HCT116 (cell line): Measurements from ENCODE around the gene SLC25A45.

Source experiments
- POLR2AphosphoS5 ChIP-seq: IDR thresholded peaks from 2 replicates; pipeline ENCODE4 v1.6.1; 2011; ENCODE audit warnings: mild to moderate bottlenecking, low read depth, low read length, moderate library complexity
- RAD21 ChIP-seq: IDR thresholded peaks from 2 replicates; pipeline ENCODE4 v1.6.1; 2012; ENCODE audit warnings: low read depth, mild to moderate bottlenecking
- REST ChIP-seq: IDR thresholded peaks from 2 replicates; pipeline ENCODE4 v1.6.1; 2012; ENCODE audit warnings: low read depth
- SP1 ChIP-seq: IDR thresholded peaks from 2 replicates; pipeline ENCODE4 v1.6.1; 2012; ENCODE audit warnings: low read depth
- ZNF274 ChIP-seq: fragments of 200-500 bp; sonication (Bioruptor generic); IDR thresholded peaks from 2 replicates; pipeline ENCODE4 v1.6.1; 2014; ENCODE audit warnings: mild to moderate bottlenecking, low read depth, low read length, inconsistent platforms
- TF ChIP-seq, protein P1 (sequence below), 3 experiments: fragments of 200-600 bp in 1 of 3; sonication (generic) in 1 of 3; IDR thresholded peaks in 2 of 3; conservative IDR thresholded peaks in 1 of 3; 2 replicates each; pipeline ENCODE4 v1.5.1; 2012 to 2017; ENCODE audit warnings: low read depth in 2 of 3, low read length in 2 of 3, antibody characterized with exemption in 1 of 3, borderline replicate concordance in 1 of 3, control low read depth in 1 of 3, mild to moderate bottlenecking in 1 of 3, mixed read lengths in 1 of 3, mixed run types in 1 of 3, moderate library complexity in 1 of 3; ENCODE audit not compliant: insufficient read depth in 1 of 3
- TF ChIP-seq, protein P2 (sequence below): IDR thresholded peaks from 2 replicates; pipeline ENCODE4 v1.6.1; 2012

DNA sequence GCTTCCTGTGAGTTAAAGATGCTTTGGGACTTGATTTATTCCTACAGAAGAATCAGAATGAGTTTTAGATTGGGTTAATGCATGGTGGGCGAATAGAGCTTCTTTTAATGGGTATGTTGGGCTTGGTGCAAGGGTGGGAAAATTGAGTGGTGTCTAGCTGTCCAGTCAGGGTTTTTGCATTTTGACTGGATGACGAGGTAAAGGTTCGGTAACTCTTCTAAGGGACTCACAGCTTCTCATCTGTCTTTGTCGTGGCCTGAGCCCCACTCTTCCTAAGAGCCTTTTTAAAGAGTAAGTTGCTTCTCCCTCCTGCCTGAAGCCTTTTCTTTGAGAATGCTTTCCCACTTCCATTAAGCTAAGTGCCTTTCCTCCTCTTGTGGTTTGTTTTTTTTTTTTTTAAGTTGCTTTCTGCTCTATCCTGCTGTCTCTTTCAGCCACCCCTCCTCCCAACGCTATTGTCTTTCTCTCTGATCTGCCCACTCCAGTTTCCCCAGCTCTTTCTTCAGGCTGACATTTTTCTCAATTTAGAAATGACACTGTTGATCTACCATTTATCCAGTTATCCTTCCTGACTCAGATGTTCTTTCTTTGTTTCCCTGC is 47.6 kb downstream of the SLC25A45 start:
- TF ChIP-seq SP1 (no peak), RAD21 (no peak), ZNF274 (no peak), REST (no peak), POLR2AphosphoS5 (no peak)
- TF ChIP-seq, protein P1, sequence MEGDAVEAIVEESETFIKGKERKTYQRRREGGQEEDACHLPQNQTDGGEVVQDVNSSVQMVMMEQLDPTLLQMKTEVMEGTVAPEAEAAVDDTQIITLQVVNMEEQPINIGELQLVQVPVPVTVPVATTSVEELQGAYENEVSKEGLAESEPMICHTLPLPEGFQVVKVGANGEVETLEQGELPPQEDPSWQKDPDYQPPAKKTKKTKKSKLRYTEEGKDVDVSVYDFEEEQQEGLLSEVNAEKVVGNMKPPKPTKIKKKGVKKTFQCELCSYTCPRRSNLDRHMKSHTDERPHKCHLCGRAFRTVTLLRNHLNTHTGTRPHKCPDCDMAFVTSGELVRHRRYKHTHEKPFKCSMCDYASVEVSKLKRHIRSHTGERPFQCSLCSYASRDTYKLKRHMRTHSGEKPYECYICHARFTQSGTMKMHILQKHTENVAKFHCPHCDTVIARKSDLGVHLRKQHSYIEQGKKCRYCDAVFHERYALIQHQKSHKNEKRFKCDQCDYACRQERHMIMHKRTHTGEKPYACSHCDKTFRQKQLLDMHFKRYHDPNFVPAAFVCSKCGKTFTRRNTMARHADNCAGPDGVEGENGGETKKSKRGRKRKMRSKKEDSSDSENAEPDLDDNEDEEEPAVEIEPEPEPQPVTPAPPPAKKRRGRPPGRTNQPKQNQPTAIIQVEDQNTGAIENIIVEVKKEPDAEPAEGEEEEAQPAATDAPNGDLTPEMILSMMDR (IDR thresholded peaks at IDR 0.05 in 2 of 3, conservative IDR thresholded peaks at IDR 0.05 in 1 of 3; ENCODE audit: borderline replicate concordance in 1 of 3, insufficient read depth in 1 of 3, low read depth in 2 of 3, low read length in 2 of 3), result no peak
- TF ChIP-seq, protein P2, sequence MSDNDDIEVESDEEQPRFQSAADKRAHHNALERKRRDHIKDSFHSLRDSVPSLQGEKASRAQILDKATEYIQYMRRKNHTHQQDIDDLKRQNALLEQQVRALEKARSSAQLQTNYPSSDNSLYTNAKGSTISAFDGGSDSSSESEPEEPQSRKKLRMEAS, result no peak
